ENCODE results near the gene COL25A1.

Gene COL25A1

DNA sequence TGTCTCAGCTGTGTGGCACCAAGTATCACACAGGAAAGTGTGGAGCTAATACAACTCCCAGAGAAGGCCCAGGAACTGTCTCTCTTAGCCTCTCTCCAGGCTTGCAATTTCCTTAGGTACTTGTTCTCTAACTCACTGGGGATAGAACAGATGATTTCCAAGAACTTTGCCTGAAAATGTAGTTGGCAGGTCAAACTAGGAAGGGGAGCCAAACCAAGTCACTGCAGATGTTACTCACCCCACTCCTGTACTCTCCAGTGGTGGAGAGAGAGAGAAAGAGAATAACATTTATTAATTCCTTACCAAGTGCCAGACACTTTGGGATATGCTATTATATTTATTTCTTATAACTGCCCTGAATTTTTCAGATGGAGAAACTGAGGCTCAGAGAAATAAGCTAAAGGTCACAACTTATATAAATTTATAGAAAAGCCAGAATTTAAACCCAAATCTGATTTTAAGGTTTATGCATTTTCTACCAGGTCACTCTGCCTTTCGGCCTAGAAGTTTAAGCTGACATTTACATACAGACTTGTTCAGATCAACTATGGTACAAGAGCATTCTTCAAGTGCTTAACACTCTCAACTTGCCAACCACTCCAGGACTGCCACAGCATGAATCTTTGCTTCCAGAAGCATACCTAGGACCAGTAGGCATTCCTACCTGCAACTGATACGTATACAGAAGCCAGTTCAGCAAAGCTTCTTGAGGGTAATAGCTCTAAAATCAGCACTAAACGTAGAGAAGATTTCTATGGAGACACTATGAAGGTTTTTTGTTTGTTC, 291.0 kb downstream of the COL25A1 start:
- DNase-seq (ENCODE audit: low spot score) = no peak
- TF ChIP-seq, protein P1, sequence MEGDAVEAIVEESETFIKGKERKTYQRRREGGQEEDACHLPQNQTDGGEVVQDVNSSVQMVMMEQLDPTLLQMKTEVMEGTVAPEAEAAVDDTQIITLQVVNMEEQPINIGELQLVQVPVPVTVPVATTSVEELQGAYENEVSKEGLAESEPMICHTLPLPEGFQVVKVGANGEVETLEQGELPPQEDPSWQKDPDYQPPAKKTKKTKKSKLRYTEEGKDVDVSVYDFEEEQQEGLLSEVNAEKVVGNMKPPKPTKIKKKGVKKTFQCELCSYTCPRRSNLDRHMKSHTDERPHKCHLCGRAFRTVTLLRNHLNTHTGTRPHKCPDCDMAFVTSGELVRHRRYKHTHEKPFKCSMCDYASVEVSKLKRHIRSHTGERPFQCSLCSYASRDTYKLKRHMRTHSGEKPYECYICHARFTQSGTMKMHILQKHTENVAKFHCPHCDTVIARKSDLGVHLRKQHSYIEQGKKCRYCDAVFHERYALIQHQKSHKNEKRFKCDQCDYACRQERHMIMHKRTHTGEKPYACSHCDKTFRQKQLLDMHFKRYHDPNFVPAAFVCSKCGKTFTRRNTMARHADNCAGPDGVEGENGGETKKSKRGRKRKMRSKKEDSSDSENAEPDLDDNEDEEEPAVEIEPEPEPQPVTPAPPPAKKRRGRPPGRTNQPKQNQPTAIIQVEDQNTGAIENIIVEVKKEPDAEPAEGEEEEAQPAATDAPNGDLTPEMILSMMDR (IDR thresholded peaks at IDR 0.05; ENCODE audit: extremely low read depth, insufficient read depth, missing control alignments) = no peak
- in situ Hi-C loops (cut with MboI; ENCODE audit: low pct_unique_long_range_greater_than_20kb, low sequenced_read_pairs, unreplicated experiment) = no loop called here

DNA sequence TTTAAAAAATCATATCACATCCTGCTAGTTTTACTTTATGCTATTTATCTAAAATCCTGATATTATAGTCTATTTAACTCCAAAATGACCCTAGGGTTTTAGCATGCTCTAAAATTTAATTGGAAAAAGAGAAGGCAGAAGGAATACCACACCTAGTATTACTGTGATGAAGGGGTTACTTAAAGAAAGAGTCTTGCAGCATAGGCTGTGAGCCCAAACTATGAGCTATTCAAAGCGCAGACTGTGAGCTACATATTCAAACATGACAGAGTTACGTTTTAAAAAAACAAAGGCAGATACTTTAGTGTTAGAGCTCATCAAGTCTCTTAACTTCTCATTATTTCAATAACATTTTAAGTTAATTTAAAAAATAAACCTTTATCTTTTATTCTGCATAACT, 291.9 kb downstream of the COL25A1 start:
- TF ChIP-seq, protein P1 (IDR thresholded peaks at IDR 0.05; ENCODE audit: extremely low read depth, insufficient read depth, missing control alignments) = no peak
- no peak for DNase-seq (ENCODE audit: low spot score)
- in situ Hi-C loops (cut with MboI; ENCODE audit: low pct_unique_long_range_greater_than_20kb, low sequenced_read_pairs, unreplicated experiment) = no loop called here

DNA sequence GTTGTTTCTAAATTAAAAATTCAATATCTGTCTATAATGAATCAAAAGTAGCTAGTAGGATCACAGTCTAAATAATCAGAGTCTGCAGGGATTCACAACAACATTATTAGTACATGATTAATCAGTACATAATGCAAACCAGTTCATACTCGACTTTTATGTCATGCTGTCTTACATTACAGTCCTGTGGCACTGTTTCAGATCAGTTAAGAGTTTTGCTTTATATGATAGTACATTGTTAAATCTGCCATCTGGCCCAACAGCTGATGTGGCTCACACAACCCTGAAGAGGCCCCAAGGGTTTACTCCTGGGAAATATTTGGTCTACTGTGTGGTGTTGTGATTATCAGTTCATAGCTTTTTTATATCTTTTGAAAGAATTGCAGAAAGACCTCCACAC, 292.5 kb downstream of the COL25A1 start:
- in situ Hi-C loops (cut with MboI; ENCODE audit: low pct_unique_long_range_greater_than_20kb, low sequenced_read_pairs, unreplicated experiment) = no loop called here
- TF ChIP-seq, protein P1 (IDR thresholded peaks at IDR 0.05; ENCODE audit: extremely low read depth, insufficient read depth, missing control alignments) = no peak
- DNase-seq (ENCODE audit: low spot score) = no peak

DNA sequence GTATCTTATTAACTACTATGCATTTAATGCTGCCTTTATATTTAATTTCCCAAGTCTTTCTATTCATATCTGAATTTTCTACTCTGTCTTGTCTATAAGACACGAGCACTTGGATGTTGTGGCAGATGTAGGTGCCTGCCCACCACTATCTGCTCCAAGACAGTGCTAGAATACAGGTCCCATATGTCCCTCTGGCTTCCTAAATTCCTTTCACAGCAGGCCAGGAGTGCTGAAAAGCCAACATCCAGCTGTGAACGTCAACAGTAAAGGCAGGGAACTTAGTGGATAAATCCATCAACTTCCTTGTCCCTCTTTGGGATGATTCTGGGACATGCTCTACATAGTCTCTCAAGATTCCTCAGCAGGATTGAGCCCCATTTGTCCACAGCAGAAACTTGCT, 294.5 kb downstream of the COL25A1 start:
- no peak for DNase-seq (ENCODE audit: low spot score)
- in situ Hi-C loops (cut with MboI; ENCODE audit: low pct_unique_long_range_greater_than_20kb, low sequenced_read_pairs, unreplicated experiment) = no loop called here
- TF ChIP-seq, protein P1 (IDR thresholded peaks at IDR 0.05; ENCODE audit: extremely low read depth, insufficient read depth, missing control alignments) = no peak

DNA sequence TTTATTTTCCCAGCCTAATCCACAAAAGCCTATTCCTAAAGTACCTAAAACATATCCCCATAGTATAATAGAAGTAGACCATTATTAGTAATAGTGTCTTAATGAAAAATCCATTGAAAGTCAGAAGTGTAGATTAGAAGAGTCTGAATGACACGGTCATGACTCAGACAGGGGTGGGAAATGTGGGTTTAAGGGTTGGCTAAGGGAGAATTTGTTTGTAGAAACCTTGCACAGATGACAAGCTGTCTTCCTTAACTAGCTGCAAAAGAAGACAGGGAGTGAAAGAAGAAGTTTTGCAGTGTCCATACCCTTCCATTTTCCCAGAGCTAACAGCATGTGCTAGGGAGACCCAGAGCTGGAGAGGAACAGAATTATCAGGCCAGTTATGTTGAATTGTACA, 296.9 kb downstream of the COL25A1 start:
- DNase-seq (ENCODE audit: low spot score) = no peak
- TF ChIP-seq, protein P1 (IDR thresholded peaks at IDR 0.05; ENCODE audit: extremely low read depth, insufficient read depth, missing control alignments) = no peak
- in situ Hi-C loops (cut with MboI; ENCODE audit: low pct_unique_long_range_greater_than_20kb, low sequenced_read_pairs, unreplicated experiment) = no loop called here

DNA sequence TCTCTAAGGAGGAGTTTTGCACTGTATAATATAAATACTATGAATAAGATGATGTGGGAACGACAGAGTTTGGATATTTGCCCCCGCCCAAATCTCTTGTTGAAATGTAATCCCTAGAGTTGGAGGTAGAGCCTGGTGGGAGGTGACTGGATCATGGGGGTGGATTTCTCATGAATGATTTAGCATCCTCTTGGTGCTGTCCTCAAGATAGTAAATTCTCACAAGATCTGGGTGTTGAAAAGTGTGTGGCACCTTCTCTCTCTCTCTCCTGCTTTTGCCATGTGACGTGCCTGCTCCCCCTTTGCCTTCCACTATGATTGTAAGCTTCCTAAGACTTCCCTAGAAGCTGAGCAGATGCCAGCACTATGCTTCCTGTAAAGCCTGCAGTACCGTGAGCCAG, 298.0 kb downstream of the COL25A1 start:
- TF ChIP-seq, protein P1 (IDR thresholded peaks at IDR 0.05; ENCODE audit: extremely low read depth, insufficient read depth, missing control alignments) = no peak
- in situ Hi-C loops (cut with MboI; ENCODE audit: low pct_unique_long_range_greater_than_20kb, low sequenced_read_pairs, unreplicated experiment) = no loop called here
- DNase-seq (ENCODE audit: low spot score) = no peak

Data from GM13977 (cell line).